Measurements from ENCODE around the gene OR52L1.
"Not testable (repeated sequence)": the region's sequence is repeated elsewhere in the genome, so short reads cannot be mapped to it uniquely, and the experiment has no call there.

OR52L1 gene

DNA sequence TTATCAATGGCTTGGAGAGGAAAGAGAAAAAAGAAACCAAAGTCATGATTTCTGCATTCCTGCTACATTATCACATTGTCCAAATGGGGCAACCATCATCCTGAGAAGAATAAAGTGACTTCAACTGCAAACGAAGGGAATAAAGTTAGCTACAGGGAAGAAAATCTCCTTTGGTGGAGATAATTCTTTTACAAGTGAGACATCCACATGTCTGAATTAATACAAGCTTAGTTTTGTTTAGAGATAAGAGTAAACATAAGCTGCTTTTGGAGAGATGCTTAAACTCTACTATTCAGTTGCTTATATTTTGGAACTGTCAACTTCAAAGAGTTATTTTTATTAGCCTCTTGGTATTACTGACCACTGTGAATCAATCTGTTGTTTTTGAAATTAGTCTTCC, at the start of gene OR52L1:
Gene OR52L1, minus strand, starts transcription at position 101 of the 400 bp plus-strand sequence. Its CDS starts 55 bp downstream, at position 46.
- no peak for DNase-seq

DNA sequence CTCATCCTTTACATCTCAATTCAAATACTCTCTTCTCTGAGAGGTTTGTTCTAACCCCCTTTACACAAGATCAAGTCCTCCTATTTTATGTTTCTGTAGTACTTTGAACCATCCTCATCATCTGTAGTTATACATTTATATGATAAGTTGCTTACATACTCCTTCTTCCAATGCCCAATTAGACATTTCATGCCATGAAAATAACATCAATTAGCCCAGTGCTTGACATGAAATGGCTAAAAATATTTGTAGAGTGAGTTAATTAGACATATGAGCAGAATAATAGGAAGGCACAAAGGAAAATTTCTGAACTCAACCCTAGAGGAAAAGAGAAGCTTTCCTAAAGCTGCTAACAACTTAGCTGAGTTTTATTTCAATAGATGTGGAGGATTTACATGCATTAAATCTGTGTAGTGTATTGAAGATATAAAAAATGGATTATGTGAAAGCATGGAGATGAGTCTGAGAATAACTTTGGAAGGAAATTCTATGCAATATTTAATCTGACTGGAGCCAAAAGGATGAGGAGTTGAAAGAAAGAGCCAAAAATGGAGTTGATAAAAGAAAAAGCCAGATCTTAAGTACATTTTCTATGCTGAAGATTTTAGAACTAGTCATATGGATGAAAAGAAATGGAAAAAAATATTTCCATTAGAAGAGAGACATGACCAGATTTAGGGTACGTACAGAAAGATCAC, 44.1 kb upstream of the OR52L1 start, which contains the start of gene OR56A1:
Gene OR56A1, minus strand, starts transcription at position 51 of the 698 bp plus-strand sequence. CDS start 3,066 bp downstream, outside the sequence.
- DNase-seq: no peak

DNA sequence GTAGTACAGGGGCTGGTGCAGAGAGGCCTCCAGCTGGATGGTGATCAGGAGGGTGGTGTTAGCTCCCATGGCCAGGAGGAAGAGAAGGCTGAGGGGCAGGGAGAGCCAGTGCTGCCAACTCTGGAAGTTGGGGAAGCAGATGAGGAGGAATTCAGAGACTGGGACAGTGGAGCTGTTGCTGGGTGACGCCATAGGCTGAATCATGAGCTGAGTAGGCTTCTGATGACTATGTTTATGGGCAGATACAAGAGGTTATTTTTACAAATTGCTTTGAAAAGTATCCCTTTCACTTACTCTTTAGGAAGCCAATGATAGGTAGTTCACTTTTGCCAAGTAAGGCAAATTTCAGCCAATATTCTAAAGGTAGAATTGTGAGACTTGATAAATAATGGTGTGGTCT, 40.7 kb upstream of the OR52L1 start:
- peak in 2 of 3 donors; percentile 25 to 30 for DNase-seq

DNA sequence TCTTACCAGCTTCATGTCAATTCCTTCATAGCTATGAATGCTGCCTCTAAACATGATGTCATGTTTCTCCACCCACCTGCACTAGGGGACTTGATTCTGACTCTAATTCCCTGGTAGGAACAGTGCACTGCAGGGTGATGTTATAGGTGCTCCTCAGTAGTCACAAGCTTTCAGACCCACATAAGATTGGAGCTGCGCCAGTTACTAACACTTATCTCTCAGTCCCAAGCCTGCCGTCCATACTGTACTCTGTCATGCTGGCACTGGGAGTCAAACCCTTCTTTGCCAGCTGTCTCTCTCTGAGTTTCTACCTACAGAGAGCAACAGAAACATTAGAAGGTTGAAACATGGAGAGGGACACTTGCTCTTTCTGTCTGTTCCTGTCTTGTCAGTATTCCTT, 38.3 kb upstream of the OR52L1 start:
- peak in 1 of 3 donors; percentile 8 for DNase-seq

DNA sequence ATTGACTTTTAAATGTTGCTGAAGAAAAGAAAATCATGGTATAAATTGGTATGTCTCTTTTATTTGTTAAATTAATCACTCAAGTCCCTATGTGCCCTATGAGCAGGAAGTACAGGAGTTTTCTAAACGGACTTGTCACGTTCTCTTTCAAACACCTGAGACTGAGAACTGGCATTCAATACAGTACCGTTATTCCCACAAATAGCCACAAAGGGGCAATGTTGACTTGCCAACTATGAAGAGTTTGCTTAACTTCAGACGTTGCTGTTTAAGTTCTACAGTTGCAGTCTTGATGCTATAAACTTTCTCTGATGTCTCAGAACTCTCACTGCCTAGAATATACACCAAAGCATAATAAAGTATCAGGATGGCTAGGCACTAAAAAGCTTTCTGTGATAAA, 36.2 kb upstream of the OR52L1 start:
- peak; percentile 68 to 81 (median 79) for DNase-seq

DNA sequence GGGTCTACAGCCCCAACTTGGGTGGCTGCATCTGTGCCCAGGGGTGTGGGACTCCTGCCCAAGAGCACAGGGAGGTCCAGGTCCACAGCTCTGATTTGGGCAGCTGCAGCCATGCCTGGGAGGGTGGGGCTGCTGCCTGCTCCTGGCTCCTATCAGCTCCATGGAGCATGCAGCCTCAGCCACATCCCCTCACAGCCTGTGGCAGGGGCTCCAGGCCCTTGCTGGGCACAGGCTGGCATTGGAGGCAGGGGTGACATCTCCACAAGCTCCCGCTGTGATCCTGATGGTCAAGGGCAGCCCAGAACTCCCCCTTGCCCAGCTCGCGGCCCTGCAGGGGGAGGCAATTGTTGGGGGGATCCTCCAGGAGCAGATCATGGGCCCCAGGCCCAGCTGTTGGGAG, 26.3 kb upstream of the OR52L1 start:
- no peak for DNase-seq

DNA sequence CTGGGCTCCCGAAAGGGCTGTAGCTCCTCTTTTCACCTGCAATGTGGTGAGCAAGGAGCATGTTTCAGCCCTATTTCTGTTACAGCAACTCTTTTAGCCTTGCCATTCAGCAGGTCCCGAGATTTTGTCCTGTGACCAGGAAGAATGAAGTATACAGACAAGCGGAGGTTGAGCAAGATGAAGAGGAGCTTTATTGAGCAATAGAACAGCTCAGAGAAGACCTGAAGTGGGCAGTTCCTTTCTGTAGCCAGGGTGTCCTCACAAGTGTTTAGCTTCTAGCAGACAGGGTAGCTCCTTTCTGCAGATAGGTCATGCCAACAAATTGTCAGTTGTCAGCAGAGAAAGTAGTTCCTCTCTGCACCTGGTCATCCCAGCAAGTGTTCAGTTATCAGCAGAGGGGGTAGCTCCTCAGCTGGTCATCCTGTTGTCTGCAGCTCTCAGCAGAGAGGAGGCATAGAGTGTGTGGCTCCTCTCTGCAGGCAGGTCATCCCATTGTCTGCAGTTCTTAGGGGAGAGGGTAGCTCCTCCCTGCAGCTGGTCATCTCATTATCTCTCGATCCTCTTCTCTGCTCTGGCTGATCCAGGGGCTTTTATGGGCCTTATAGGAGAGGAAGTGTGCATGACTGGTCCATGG, 25.4 kb upstream of the OR52L1 start:
- peak; percentile 34 to 56 (median 42) for DNase-seq

DNA sequence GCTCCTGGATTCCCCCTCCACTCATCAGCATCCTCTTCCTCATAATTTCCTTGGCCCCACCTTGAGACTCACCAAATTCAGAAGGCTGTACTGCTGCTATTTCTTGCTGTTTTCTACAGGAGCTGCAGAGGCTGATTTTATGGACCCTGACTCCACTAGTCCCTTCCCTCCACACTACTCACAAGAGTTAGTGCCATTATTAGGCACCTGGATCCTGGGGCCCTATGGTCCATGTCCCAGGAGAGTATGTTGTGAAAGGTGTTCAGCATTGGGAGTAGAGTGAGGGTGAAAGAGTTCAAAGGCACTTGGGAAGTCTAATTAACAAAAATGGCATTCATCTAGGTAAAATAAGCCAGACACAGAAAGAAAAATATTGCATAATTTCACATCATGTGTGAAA, 20.1 kb upstream of the OR52L1 start, which contains the start of gene OR56A4:
Gene OR56A4, minus strand, starts transcription at position 101 of the 400 bp plus-strand sequence. CDS start 3,954 bp downstream, outside the sequence.
- no peak for DNase-seq

DNA sequence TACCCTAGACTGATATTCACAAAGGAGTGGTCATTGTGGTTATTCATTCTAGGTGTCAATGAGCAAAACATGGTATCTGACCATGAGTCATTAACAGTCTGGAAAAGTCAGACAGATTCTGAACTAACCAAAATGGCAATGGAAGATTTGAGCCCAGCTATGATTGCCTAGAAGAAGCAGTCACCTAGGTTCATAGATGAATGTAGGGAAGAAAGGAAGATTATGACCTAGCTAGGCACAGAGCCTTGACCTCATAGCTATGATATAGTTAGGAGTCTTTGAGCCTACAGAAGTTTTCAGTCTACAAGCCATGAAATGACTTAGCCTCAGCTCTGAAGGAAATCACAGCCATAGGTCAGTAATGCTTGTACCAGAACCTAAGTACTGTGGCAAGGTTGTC, 19.6 kb upstream of the OR52L1 start:
- DNase-seq: no peak

DNA sequence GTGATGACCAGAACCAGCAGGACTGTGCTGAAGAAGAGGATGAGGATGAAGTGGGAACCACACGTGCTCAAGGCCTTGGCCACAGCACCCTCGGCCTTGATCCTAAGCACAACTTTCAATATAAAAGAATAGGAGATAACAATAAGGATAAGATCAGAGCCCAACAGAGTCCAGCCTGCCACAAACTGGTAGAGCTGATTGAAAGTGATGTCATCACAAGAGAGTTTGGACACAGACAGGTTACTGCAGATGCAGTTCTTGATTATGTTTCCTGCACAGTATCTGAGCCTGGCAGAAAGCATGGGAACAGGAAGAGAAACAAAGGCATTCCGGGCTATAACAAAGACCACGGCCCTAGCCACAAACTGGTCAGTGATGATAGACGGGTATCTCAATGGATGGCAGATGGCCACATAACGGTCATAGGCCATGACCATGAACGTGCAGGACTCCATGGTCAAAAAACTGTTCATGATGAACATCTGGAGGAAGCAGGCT, 15.5 kb upstream of the OR52L1 start:
- no peak for DNase-seq

DNA sequence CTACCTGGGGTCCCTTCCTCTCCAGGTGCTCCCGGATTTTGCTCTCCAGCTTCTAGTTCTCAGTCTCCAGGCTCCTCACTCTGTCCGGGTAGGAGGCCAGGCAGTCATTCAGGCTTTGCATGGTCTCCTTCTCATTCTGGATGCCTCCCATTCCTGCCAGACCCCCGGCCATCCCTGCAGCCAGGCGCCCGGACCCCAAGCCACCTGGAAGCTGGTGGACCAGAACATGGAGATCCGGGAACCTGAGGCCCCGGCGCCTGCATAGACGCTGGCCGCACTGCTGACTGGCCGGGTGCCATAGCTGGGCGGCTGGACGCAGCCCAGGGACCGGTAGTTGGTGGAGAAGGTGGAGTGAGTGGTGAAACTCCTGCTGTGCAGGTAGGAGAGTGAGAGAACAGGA, 8.0 kb upstream of the OR52L1 start:
- DNase-seq: no peak

DNA sequence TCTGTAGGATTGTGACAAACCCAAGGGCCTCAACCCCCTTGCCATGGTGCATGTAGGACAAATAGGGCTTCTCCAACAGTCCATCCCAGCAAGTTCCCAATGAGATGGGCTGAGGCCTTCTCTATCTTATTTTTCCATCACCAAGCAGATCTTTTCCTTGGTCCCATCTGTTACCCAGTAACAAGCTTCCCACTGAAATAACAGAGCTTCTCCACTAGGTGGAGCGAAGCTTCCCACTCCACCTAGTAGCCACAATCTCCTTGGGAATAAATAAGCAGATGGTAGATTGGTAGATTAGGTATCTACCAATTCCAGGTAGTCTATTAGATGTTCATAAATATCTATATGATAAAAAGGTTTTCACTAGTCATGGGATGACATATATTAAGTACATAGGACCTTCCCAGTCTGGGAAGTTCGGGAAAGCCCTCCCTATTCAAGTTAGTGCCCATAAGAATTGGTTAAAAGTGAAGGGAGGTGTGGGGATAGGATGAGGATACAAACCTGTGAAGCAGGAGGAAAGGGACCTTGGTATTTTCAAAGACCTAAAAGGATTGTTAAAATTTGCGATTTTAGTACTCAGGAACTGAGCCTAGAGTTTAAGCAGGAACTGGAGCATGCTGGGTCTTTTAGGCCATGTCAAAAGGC, 5.9 kb upstream of the OR52L1 start:
- DNase-seq: peak; percentile 40 to 59 (median 40)

DNA sequence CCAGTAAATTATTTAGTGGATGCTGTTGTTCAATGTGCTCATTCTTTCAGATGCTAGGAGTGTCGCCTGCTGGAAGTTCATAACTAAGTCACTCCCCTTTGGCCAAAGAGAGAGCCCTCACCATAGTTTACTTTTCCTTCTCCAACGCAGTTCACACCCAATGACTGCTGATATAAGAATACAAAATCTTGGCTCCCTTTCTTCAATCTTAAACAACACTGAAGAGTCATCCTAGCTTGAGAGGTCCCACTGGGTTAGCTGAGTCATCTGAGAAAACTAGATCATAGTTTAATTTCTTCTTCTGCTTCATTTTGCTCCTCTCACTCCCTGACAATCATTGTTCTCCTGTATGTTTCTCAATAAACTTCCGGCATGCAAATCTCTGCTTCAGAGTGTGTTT, 5.4 kb upstream of the OR52L1 start:
- no peak for DNase-seq

DNA sequence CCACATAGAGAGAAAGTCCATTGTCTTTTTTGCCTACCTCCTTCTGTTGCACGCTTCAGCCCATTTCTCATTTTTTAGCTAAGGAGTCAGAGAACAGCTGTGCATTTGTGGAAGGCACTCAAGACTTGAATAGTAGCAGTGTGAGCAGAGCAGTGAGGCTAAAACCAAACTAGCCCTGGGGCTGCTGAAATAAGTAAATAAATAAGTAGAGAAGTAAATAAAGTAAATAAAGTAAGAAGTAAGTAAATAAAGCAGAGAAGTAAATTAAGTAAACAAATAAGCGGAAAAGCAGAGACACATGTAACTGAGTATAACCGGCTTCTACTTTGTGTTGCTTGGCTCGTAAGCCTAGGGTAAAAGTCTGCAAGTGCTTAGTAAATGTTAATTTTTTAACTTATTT, 2.4 kb upstream of the OR52L1 start:
- DNase-seq: no peak

DNA sequence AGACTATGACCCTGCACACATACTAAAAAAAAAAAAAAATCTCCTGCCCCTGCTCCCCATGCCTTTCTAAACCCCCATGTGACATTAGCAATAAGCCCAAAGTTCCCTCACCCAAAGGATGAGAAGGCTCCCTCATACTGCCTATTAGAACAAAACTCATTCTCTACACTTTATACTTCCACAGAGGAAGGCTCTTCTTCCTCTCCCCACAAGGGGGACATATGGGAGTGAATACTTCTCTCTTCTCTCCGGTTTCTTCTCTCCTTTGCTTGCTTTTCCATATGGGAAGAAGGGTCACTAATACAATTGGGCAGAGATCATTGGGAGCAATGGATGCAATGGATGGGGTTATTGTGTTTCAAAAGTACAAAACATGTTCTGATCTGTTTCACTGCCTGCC, 3.3 kb downstream of the OR52L1 start:
- no peak for DNase-seq

DNA sequence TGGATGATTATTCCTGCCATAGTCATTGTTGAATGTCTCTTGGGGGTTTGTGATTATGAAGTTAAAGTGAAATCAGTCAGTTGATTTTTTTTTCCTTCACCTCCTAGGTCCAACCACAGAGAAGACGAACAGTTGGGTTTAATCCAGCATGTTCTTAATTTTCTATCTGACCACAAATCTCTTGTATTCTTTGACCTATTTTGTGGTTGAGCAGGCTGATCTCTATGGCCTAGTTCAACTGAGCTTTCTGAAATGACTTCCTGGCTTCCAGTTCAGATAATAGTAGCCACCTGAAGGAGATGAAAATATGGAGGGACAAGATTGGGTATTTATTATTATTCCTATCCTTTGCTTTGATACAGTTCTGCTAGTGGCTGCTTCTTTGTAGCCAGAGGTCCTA, 13.3 kb downstream of the OR52L1 start:
- no peak for DNase-seq

DNA sequence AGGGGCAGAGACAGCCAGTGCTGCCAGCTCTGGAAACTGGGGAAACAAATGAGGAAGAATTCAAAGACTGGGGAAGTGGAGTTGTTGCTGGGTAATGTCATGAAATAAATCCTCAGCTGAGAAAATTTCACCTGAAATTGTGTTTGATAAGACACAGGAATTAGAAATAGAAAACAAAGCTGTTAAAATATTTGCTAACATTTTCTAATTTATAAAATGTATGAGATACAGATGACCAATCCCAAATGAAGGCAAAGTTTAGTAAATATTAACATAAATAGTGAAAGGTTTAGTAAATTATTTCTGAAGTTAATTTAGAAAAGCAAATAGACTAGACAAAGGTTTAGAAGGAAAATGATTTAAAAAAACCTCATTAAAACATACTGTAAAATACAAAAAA, 18.4 kb downstream of the OR52L1 start, which contains the start of gene OR56A5:
Gene OR56A5, minus strand, starts transcription at position 101 of the 400 bp plus-strand sequence. Its CDS starts 0 bp downstream, at position 101.
- DNase-seq: no peak

DNA sequence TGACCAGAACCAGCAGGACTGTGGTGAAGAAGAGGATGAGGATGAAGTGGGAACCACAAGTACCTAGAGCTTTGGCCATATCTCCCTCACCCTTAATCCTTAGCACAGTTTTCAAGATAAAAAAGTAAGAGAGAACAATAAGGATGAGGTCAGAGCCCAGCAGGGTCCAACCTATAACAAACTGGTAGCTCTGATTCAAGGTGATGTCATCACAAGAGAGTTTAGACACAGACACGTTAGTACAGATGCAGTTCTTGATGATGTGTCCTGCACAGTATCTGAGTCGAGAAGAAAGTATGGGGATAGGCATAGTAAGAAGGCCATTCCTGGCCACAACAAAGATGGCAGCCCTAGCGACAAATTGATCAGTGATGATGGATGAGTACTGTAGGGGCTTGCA, 19.1 kb downstream of the OR52L1 start:
- no peak for DNase-seq

DNA sequence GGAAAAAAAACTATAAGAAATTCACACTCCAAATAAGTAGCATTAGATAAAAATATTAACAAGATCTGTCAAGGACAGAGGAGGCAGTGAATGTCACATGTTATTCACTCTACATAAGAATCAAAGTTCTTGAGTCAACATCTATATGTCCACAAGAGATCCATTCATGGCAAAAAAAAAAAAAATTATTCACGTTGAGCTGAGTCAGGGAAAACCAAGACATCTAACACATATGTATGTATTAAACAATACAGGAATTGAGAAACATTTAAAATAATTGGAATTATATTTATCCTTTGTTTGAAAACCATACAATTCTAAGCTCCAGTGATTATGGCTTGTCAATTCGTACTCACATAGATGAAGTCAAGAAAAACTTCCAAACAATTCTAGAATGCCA, 19.8 kb downstream of the OR52L1 start:
- no peak for DNase-seq

DNA sequence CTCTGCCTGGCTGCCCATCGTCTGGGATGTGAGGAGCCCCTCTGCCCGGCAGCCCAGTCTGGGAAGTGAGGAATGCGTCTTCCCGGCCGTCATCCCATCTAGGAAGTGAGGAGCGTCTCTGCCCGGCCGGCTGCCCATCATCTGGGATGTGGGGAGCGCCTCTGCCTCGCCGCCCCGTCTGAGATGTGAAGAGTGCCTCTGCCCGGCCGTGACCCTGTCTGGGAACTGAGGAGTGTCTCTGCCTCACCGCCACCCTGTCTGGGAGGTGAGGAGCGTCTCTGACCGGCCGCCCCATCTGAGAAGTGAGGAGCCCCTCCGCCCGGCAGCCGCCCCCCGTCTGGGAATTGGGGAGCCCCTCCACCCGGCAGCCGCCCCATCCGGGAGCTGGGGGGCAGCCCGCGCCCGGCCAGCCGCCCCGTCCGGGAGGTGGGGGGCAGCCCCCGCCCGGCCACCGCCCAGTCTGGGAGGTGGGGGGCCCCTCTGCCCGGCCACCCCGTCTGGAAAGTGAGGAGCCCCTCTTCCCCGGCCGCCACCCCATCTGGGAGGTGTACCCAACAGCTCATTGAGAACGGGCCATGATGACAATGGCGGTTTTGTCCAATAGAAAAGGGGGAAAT, 26.0 kb downstream of the OR52L1 start:
- DNase-seq: not testable (repeated sequence)

DNA sequence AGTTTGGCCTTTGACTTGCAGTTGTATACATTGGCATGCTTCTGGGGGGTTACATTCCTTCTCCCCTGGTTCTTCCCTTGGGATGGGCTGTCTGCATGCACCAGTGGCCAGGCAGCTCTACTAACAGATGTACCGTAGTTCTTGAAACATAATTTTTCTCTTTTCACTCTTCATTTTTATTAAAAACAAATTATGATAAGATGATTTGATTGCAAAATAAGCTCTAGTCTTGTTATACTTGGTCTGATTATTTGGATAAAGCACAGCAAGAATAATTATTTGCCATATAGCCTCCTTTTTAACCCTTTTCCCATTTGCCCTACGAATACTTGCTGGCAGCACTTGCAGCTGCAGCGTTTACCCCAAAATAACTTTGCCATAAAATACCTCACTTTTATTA, 31.2 kb downstream of the OR52L1 start:
- DNase-seq: no peak

DNA sequence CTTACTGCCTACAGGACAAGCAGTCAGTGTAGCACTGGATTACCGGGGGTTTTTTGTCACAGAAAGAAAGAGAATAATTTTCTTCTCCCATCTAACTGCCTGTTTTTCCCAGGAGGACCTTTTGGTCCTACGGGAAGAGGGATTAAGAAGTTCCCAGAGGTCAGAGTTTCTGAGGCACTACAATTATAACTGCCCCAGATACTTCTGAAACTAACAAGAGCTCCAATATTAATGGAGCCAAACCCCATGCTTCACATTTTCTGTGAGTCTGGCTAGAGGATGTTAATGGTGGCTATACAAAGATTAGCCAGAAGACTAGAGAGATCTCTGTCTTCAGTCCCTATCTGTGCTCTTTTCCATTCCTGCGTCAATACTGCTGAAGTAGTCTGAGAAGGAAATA, 44.8 kb downstream of the OR52L1 start, which contains the start of gene OR56A3:
Gene OR56A3, plus strand, starts transcription at position 301 of the 400 bp plus-strand sequence. CDS start 5,096 bp downstream, outside the sequence.
- no peak for DNase-seq

DNA sequence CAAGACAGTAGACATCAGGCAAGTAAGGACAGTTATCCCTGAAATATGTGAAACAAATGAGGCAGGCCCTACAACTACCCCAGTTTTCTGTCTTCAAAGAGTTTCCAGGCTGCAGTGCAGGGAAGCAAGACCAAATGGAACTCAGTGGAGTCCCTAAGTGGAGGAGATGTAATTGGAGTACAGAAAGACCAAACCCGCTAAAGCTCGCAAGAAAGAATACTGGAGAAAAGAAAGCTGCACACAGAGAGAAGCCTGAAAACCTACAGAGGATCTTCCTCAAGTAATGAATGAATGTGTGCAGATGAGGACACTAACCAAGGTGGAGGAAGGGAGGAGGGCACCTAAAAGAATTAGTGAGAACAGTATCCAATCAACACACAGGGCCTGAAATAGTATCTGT, 46.0 kb downstream of the OR52L1 start:
- no peak for DNase-seq
